C4-2B (cell line): ENCODE results near the gene KRTAP17-1.

Experiments
- H3K27ac ChIP-seq: fragments of 450-650 bp; 2 replicates; pipeline ENCODE4 v1.5.1; 2017
- CTCF ChIP-seq: fragments of 450-650 bp; conservative IDR thresholded peaks from 2 replicates; pipeline ENCODE4 v1.5.1; 2017; ENCODE audit warnings: mild to moderate bottlenecking
- ZFX ChIP-seq: fragments of 450-650 bp; IDR thresholded peaks from 2 replicates; pipeline ENCODE4 v1.6.1; 2017

KRTAP17-1 gene

GRCh38 chr17:41338961-41339485 lies 23.5 kb upstream of the KRTAP17-1 start:
- no peak for TF ChIP-seq CTCF
- TF ChIP-seq ZFX: no peak
- H3K27ac ChIP-seq: no peak overlapping the region

- no peak overlapping the region for H3K27ac ChIP-seq
- TF ChIP-seq CTCF (no peak), ZFX (no peak)
These were observed 20.2 kb upstream of the KRTAP17-1 start for GRCh38 chr17:41335747-41336146.

GRCh38 chr17:41334385-41335305 lies 19.1 kb upstream of the KRTAP17-1 start:
- TF ChIP-seq ZFX: no peak
- no peak for TF ChIP-seq CTCF
- H3K27ac ChIP-seq: no peak overlapping the region

GRCh38 chr17:41333836-41334235 lies 18.3 kb upstream of the KRTAP17-1 start:
- TF ChIP-seq CTCF: no peak
- TF ChIP-seq ZFX: no peak
- no peak overlapping the region for H3K27ac ChIP-seq

GRCh38 chr17:41333098-41333497 lies 17.6 kb upstream of the KRTAP17-1 start:
- TF ChIP-seq CTCF: no peak
- TF ChIP-seq ZFX: no peak
- H3K27ac ChIP-seq: no peak overlapping the region

- TF ChIP-seq ZFX (no peak), CTCF (no peak)
- no peak overlapping the region for H3K27ac ChIP-seq
These were observed 16.7 kb upstream of the KRTAP17-1 start for GRCh38 chr17:41332239-41332638.

GRCh38 chr17:41331606-41332005 lies 16.1 kb upstream of the KRTAP17-1 start:
- TF ChIP-seq CTCF (no peak), ZFX (no peak)
- no peak overlapping the region for H3K27ac ChIP-seq
